Right lobe of liver (tissue), 6 donors: ENCODE data around the gene SSBP2. TPM values are rescaled to one million over a fixed set of nuclear protein-coding genes. Genes with fewer than 3 reads are reported as not detected.

Experiments
- ATAC-seq, 4 donors: fragments of 200-7000 bp; cut with Tn5 transposase; one replicate each; pipeline ENCODE4 v1.9.1; 2020; ENCODE audit warnings: mild to moderate bottlenecking in 4 of 4, moderate library complexity in 4 of 4
- DNase-seq, 3 donors: peaks; one replicate each; pipeline ENCODE4 v3.0.0-alpha.2; 2020
- H3K27ac ChIP-seq, 3 donors: fragments of 200-600 bp; one replicate each; pipeline ENCODE4 v1.8.0; 2022
- H3K27me3 ChIP-seq, 2 donors: fragments of 200-600 bp; one replicate each; pipeline ENCODE4 v1.8.0; 2022
- H3K36me3 ChIP-seq, 4 donors: fragments of 200-600 bp; sonication (generic) in 1 of 4; one replicate each; pipeline versions ENCODE4 v1.5.1 to v1.8.0; 2017 to 2022; ENCODE audit warnings: control low read depth in 1 of 4
- H3K4me1 ChIP-seq, 4 donors: fragments of 200-600 bp; sonication (generic) in 1 of 4; one replicate each; pipeline versions ENCODE4 v1.5.1 to v1.8.0; 2017 to 2022; ENCODE audit warnings: control low read depth in 1 of 4
- H3K4me3 ChIP-seq, 3 donors: fragments of 200-600 bp; one replicate each; pipeline ENCODE4 v1.8.0; 2022
- H3K9me3 ChIP-seq, 4 donors: fragments of 200-600 bp; sonication (generic) in 1 of 4; one replicate each; pipeline versions ENCODE4 v1.5.1 to v1.8.0; 2017 to 2022; ENCODE audit warnings: control low read depth in 1 of 4
- POLR2A ChIP-seq: fragments of 450-650 bp; IDR thresholded peaks from one replicate; pipeline ENCODE4 v1.6.1; 2017; ENCODE audit warnings: antibody characterized with exemption, mild to moderate bottlenecking
- WGBS: methylation state at CpG from one replicate; pipeline ENCODE4 v1.1.6; 2018; ENCODE audit warnings: low coverage, low lambda C conversion rate; ENCODE audit not compliant: insufficient coverage; ENCODE audit errors: missing lambda C conversion rate; 5-methylcytosine and 5-hydroxymethylcytosine counted together
- intact Hi-C, 2 donors: fragments of 100-400 bp; cut with DNase I; formaldehyde crosslinking; loops; one replicate each; pipeline versions ENCODE4 v1.11.2 to v1.14.1; 2022
- total RNA-seq, 6 experiments: library from RNA; depleted of rRNA in 2 of 6; stranded (reverse); fragments of >200 nt in 2 of 6; fragmentation: NEBNext Ultra II Directional in 3 of 6; extraction: Animal tissue kit (Norgen Biotek cat#: 25700) in 3 of 6; gene quantifications; one replicate each; pipeline versions ENCODE4 v1.1.0 to v1.2.4, GENCODE V29; 2016 to 2023
- TF ChIP-seq, protein P1 (sequence below), 4 donors: fragments of 200-600 bp in 3 of 4; fragments of 450-650 bp in 1 of 4; IDR thresholded peaks; one replicate each; pipeline versions ENCODE4 v1.5.1 to v1.8.0; 2016 to 2022; ENCODE audit warnings: antibody characterized with exemption in 4 of 4, mild to moderate bottlenecking in 2 of 4
- donor health status: DM: no; HTN: yes; CAD: no.
- donor health status: DM: no; HTN: no; CAD: no.
- donor health status: DM: no; HTN: no; CAD: no.
- donor health status: DM: no; HTN: yes; CAD: no.
- donor health status: DM: no; HTN: yes; CAD: no.

The SSBP2 gene
- total RNA-seq, 6 experiments from 2014 or later = 2.0 to 4.8 (median 3.7) TPM

DNA sequence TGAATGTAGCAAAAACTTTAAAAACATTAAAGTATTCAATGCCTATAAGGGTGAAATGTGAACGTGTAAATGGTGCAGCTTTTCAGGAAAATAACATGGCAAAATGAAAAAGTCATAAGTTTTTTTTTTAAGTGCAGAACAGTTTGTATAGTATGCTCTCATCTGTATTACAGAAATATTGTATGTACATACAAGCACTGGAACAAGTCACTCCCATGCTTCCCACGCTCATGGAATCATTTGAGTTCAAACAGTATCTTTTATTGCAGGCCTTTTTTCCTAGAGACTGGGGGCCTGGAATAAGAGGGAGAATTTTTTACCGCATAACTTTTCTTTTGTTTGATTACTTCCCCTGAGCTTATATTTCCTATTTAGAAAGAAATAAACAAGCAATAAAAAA lies 94.1 kb downstream of the SSBP2 start:
- ATAC-seq (no peak), DNase-seq (no peak)
- TF ChIP-seq, protein P1, sequence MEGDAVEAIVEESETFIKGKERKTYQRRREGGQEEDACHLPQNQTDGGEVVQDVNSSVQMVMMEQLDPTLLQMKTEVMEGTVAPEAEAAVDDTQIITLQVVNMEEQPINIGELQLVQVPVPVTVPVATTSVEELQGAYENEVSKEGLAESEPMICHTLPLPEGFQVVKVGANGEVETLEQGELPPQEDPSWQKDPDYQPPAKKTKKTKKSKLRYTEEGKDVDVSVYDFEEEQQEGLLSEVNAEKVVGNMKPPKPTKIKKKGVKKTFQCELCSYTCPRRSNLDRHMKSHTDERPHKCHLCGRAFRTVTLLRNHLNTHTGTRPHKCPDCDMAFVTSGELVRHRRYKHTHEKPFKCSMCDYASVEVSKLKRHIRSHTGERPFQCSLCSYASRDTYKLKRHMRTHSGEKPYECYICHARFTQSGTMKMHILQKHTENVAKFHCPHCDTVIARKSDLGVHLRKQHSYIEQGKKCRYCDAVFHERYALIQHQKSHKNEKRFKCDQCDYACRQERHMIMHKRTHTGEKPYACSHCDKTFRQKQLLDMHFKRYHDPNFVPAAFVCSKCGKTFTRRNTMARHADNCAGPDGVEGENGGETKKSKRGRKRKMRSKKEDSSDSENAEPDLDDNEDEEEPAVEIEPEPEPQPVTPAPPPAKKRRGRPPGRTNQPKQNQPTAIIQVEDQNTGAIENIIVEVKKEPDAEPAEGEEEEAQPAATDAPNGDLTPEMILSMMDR (IDR thresholded peaks at IDR 0.05) = no peak
- TF ChIP-seq POLR2A = no peak
- 70% methylated on average over 3 of the region's 3 CpGs for WGBS
- H3K4me3 ChIP-seq = no peak overlapping the region
- H3K9me3 ChIP-seq = no peaks in the 10 kb centered on the region
- no peaks in the 10 kb centered on the region for H3K4me1 ChIP-seq
- intact Hi-C loops = no loop called here
- no peaks in the 10 kb centered on the region for H3K36me3 ChIP-seq
- H3K27me3 ChIP-seq = no peaks in the 10 kb centered on the region
- H3K27ac ChIP-seq = no peak overlapping the region

DNA sequence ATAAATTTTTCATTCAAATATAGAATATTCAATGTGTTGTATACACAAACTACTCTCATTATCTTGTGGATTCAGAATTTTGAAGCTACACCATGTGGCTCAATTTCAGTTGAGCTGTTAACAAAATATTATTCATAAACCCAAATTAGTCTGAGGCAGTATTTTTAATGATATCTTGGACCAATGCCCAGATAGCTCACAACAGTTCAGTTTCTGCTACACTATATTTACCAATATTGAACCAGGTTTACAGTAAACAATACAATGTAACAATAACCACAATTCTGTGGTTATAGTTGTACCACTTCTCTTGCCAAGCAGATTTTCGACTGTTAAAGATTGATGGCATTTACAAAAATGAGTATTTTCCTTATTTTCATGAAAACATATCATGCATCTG lies 99.9 kb downstream of the SSBP2 start:
- Histone ChIP-seq H3K4me1 (no peaks in the 10 kb centered on the region), H3K9me3 (no peaks in the 10 kb centered on the region), H3K36me3 (no peaks in the 10 kb centered on the region), H3K27me3 (no peaks in the 10 kb centered on the region), H3K4me3 (no peak overlapping the region), H3K27ac (no peak overlapping the region)
- 52% methylated on average over 1 of the region's 1 CpG for WGBS
- TF ChIP-seq, protein P1 (IDR thresholded peaks at IDR 0.05) = no peak
- TF ChIP-seq POLR2A = no peak
- intact Hi-C loops = no loop called here
- DNase-seq (no peak), ATAC-seq (no peak)

DNA sequence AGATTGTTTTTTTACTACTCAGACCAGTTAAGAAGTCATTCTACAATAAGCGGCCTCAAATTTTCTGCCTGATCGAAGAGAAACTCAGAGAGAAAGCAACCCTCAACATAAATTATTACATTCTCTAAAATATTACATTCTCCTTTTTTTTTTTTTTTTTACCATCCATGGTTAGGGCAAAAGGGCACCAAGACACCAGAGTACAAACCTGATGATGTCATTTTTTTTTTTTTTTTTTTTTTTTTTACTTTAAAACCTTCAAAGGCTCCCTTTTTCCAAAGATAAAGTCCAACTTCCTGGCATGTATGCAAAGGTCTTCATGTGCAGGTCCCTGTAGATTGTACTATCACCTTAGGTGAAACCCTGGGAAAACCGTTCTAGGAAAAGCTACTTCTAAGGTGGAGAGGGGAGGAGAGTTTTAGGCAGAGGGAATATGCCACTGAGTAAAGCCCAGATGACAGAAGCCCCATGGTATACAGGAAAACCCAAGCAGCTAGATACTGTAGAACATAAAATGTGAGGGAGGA lies 104.4 kb downstream of the SSBP2 start:
- ATAC-seq (no peak), DNase-seq (no peak)
- intact Hi-C loops = no loop called here
- no peaks in the 10 kb centered on the region for H3K9me3 ChIP-seq
- TF ChIP-seq, protein P1 (IDR thresholded peaks at IDR 0.05) = no peak
- no peak for TF ChIP-seq POLR2A
- H3K4me1 ChIP-seq = no peaks in the 10 kb centered on the region
- WGBS = 83% methylated on average over 3 of the region's 3 CpGs
- no peak overlapping the region for H3K4me3 ChIP-seq
- H3K27ac ChIP-seq = no peak overlapping the region
- no peaks in the 10 kb centered on the region for H3K36me3 ChIP-seq
- H3K27me3 ChIP-seq = no peaks in the 10 kb centered on the region

DNA sequence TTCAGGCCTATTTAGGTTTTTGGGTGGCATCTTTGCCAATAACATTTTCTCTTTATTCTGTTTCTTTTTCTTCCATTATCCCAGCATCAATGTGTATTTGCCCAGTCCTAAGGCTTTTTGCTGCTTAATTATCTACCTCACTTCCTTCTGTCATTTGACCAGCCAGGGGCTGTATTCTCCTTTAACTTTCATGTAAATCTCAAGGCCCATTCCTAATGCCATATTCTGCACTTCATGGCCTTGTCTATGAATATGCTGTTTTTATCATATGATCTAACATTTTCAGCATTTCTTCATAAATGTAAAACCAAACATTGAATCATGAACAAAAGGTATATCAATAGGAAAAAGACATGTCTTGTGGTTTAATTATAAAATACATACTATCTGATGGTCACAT lies 108.7 kb downstream of the SSBP2 start:
- no peak overlapping the region for H3K27ac ChIP-seq
- no peaks in the 10 kb centered on the region for H3K4me1 ChIP-seq
- H3K9me3 ChIP-seq = no peaks in the 10 kb centered on the region
- TF ChIP-seq POLR2A = no peak
- TF ChIP-seq, protein P1 (IDR thresholded peaks at IDR 0.05) = no peak
- H3K27me3 ChIP-seq = no peaks in the 10 kb centered on the region
- ATAC-seq (no peak), DNase-seq (no peak)
- H3K36me3 ChIP-seq = no peaks in the 10 kb centered on the region
- no peak overlapping the region for H3K4me3 ChIP-seq
- intact Hi-C loops = no loop called here

DNA sequence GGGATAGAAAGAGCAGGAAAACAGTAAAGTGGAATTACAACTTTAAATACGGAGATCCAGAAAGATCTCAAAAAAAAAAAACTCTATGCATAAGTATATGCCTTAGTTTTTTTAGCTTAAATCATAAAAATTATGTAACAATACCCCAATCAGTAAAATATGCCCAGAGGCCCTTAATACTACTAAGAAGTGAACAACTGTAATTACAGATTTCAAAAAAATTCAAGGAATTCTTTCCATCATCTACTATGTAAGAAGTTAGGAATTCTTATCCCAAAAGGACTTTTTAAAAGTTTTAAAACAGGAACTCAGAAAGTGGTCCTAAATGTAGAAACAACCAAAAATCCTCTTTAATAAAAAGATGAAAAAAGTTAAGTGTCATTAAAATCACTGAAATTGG lies 111.3 kb downstream of the SSBP2 start:
- H3K4me3 ChIP-seq = no peak overlapping the region
- H3K27me3 ChIP-seq = no peaks in the 10 kb centered on the region
- no peak for ATAC-seq
- no peaks in the 10 kb centered on the region for H3K4me1 ChIP-seq
- 85% methylated on average over 1 of the region's 1 CpG for WGBS
- no peaks in the 10 kb centered on the region for H3K9me3 ChIP-seq
- intact Hi-C loops = loop anchor here in 1 of 2 donors (5.0 kb wide), 1 partner anchor 58 kb away; no protein-coding TSS in a partner anchor
- H3K27ac ChIP-seq = no peak overlapping the region
- TF ChIP-seq, protein P1 (IDR thresholded peaks at IDR 0.05) = no peak
- no peak for TF ChIP-seq POLR2A
- DNase-seq = no peak
- H3K36me3 ChIP-seq = no peaks in the 10 kb centered on the region
